ENCODE data around the gene PPP1R37.
"Not testable (repeated sequence)": the region's sequence is repeated elsewhere in the genome, so short reads cannot be mapped to it uniquely, and the experiment has no call there.

PPP1R37 gene

DNA sequence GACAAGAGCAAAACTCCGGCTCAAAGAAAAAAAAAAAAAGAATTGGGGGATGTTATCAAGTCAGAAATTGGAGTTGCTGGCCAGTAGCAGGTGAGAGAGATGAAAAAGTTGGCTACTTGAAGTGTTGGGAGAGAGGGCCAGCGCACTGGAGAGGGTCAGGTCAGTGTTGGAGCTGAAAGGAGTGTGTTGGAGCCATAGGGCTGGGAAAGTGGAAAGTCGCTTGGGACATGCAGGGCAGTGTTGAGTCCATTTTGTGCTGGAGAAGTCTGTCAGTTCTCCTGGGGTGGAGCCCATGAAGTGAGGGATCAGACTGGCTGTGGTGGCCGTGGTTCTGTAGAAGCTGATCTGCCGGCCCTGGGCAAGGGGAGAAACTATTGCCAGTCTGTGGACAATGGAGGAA is 1.7 kb downstream of the PPP1R37 start:
- in situ Hi-C loops (cut with MboI; ENCODE audit: low sequenced_read_pairs): no loop called here

DNA sequence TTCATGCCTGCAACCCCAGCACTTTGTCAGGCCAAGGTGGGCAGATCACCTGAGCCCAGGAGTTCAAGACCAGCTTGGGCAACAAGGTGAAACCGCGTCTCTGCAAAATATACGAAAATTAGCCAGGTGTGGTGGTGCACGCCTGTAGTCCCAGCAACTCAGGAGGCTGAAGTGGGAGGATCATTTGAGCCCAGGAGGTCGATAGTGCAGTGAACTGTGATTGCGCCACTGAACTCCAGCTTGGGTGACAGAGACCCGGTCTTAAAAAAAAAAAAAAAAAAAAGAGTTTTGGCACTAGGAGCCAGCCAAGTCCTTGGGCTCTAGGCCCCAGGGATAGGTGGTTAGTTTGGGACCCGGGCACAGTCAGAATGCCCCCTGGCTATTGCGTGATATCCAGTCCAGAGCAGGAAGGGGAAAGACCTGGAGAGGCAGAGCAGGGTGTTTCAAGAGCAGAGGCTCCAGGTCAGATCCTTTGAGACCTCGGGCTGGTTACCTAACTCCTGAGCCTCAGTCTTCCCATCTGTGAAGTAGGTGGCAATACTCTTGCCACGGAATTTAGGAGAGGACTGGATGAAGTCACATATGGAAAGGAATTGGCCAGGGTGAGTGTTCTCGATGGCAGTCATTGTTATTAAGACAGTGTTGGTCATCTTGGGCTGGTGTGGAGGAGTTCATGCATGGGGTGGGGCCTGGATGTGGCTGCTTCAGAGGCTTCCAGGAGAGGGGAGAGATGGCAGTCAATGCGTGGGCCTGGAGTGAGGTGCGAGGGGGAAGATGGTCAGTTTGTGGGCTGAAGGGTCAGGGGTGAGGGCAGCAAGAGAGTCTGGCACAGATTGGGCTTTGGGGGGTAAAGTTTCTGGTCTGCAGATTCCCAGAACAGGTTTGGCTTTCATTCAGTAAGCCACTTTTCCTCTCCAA is 2.8 kb downstream of the PPP1R37 start:
- in situ Hi-C loops (cut with MboI; ENCODE audit: low sequenced_read_pairs): no loop called here

DNA sequence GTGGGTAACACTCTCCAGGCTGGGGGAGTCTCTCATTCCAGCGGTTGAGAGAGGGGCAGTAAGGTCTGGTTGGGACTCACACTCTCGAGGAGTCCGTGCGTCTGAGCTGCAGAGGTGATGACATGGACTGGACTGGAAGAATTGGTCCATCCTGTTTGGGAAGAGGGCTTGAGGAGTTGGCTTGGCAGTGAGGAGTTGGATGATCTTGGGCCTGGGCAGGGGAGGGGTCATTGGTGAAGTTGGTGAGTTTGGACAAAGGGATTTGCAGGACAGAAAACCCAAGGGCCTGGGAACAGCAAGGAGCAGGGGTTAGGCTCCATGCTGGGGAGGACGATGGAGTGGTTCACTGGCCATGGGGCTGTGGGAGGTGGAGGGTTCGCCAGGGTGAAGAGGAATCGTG is 3.7 kb downstream of the PPP1R37 start:
- in situ Hi-C loops (cut with MboI; ENCODE audit: low sequenced_read_pairs): no loop called here

DNA sequence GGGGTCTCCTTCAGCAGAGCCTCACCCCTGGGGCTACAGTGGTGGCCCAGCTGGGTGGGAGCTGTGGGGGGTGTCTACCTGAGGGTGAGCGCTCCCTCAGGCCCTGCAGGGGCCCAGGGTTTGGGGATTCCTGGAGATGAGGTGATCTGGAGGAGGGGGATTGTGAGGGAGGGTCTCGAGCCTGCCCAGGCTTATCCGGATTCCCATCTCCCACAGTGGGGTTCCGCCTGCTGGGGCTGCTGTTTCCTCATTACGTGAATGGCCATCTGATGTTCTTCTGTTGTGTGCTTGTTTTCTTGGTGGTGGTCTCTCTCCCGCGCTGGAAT is 4.4 kb downstream of the PPP1R37 start:
- in situ Hi-C loops (cut with MboI; ENCODE audit: low sequenced_read_pairs): no loop called here

DNA sequence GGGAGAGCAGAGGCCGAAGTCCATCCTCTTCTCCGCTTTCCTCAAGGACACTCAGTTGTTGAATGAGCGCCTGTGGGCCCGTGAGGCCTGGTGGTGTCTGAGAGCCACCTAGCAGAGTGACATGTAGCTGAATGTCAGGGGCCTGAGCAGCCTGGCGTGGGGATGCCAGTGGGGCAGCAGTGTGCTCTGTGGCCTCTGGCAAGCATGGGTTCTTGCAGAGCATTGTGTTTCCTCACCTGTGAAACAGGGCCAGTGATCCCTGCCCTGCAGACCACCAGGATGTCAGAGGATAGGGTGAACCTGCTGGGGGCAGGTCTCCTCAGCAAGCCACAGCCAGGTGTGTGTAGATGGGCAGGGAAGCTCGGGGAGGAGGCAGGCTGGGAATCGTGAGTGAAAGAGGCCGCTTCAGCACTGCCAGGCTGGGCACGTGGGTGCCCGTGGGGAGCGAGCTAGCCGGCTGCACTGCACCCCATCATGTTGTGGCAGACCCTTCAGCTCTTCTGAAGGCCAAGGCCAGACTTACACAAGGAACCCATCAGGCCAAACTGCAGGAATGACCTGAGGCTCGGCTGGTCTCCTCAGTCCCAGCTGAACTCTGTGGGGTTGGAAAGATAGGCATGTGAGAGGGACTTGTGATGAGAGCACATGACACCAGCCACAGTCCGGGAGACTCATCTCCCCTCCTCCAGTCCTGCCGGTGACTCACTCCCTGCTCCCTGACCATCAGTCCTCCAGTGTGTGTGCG is 5.0 kb downstream of the PPP1R37 start:
- in situ Hi-C loops (cut with MboI; ENCODE audit: low sequenced_read_pairs): no loop called here

DNA sequence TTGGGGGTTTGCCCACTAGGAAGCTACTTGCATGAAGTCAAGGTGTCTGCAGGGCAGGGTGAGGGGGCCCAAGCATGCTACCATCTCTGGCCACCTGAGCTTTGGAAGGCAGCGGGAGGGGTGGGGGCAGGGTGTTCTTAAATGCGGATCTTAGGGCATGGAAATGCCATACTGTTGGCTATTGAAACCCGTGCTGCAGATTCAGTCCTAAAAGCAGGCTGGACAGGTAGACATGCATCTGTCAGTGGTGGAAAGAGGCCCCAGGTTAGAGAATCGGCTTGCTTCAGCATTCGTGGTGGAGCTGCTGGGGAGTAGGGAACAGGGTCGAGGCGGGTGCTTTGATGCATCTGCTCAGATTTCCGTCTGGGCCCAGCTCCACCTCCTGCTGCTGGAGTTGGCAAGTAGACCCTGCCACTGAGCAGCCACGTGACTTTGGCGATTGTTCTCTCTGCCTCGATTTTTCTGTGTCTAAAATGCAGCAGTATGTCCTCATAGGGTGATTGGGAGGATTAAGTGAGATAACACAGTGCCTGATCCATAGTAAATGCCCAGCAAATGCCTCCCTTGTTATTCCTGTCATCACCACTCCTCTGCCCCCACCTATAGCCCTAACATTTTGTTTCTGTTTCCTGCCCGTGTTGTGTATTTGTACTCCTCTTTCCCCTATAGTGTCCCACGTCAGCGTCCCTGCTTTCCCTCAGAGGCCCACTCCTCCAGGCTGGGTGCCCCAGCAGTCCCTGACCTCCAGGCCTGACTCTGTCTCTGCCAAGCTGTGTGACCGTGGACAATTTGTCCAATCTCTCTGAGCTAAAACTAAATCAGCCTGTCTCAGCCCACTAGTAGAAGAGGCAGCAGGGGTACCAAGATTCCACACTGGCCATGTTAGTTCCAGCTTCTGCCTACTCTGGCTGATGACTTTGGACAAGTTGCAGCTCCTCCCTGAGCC is 5.8 kb downstream of the PPP1R37 start:
- in situ Hi-C loops (cut with MboI; ENCODE audit: low sequenced_read_pairs): no loop called here

DNA sequence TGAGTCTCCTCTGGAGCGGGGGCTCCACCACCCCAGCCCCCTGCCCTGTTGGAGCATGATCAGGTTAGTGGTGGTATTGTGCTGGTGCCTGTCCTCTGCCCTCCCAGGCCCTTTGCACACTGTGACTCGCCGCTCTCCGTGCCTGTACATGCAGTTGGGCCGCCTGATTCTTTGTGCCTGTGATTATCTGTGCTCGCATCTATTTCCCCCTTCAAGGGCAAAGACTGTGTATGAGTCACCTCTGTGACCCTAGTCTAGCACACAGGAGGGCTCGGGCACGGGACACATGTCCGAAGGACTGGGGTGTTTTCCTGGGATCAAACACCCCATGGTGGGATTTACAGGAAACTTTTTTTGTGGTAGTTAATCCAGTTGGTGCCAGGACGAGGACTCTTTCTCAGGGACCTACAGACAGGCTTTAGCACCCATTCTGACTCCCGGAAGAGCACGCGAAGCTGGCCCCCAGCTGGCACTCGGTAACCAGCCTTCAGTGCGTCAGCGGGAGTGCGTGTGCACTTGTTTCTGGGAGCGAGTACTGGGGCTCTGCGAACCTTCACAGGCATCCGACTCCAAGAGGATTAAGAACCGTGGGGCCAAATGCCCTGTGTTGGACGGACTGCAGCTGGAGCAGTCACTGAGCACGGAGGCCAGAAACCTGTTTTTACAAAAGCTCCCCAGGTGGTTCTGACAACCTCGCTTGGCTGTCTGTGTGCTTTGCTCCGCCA is 6.7 kb downstream of the PPP1R37 start:
- in situ Hi-C loops (cut with MboI; ENCODE audit: low sequenced_read_pairs): no loop called here

DNA sequence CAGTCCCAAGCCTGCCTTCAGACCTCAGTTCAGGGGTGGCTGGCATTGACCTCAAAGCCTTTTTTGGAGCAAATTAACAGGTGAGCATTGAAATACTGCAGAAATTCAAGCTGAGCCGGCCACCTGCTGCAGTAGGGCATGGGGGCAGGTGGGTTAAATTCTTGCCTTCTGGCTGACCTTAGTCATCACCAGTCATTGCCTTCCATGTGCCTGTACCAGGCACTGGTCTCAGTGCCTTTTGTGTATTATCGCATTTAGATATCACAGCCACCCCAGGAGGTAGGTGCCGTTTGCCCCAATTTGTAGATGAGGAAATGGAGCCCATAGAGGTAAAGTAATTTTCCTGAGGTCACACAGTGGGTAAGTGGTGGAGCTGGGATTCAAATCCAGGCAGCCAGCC is 7.2 kb downstream of the PPP1R37 start:
- in situ Hi-C loops (cut with MboI; ENCODE audit: low sequenced_read_pairs): no loop called here

DNA sequence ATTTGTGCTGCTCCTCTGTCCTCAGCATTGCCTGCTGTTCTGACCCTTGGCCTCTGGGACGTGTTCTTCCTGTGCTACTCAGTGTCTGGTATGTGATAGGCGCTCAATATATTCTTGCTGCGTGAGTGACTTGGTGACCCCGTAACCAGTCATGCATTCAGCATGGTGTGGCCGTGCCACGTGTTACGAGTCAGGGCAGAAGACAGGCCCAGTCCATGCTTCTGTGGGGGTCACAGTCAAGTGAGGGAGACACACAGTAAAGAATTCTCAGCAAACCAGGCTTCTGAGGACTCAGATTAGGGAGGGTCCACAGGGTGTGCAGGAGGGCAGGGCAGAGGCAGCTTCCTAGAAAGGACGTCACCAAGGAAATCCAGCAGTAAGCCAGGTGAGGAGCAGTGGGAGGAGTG is 7.9 kb downstream of the PPP1R37 start:
- in situ Hi-C loops (cut with MboI; ENCODE audit: low sequenced_read_pairs): no loop called here

DNA sequence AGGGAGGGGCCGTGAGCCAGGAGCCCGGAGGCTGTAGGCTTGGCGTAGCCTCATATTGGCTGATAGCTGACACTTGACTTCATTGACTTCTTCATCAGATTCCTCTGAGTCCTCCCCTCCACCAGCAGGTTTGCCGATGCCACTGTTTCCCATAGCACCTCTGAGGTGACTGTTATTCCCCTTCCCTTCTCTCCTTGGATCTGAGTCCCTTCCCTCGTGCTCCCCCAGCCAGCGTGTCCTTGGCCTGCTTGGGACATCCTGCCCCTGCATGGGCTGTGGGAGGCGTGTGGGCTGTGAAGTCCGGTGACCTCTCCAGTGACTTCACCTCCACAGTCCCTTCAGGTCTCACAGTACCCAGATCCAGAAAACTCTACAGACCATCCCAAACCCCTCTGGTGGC is 8.8 kb downstream of the PPP1R37 start:
- in situ Hi-C loops (cut with MboI; ENCODE audit: low sequenced_read_pairs): no loop called here

DNA sequence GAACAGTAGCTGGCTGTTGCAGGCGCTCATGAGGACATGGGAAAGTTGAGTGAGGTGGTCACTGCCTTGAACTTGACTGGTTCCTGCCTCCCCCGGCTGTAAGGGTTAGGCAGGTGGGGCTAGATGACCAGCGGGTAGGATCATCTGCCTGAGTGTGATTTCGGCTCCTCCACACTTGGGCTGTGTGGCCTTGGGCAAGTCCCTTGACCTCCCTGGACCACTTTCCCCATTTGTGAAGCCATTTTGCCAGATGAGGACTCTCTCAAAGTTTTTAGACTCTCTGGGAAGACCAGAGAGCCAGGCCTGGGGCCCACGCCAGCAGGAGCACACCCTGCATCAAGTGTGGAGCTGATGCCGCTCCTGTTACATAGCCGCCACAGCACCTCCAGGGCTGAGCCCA is 9.5 kb downstream of the PPP1R37 start:
- in situ Hi-C loops (cut with MboI; ENCODE audit: low sequenced_read_pairs): no loop called here

DNA sequence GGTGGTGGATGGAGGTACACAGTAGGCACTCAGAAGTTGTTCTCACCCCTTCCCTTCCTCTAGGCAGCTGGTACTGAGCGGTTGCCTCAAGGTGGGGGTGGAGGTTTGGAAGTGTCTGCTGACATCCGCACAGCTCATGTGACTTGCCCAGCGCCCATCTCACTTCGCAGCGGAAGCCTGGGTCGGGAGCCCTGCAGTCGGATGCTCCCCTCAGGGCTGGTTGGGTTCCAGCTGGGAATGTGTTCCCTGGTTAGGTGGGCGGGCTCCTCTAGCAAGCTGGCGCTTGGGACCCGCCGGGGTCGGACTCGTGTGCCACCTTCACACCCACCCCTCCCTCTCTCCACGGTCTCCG is 10.2 kb downstream of the PPP1R37 start:
- in situ Hi-C loops (cut with MboI; ENCODE audit: low sequenced_read_pairs): no loop called here

DNA sequence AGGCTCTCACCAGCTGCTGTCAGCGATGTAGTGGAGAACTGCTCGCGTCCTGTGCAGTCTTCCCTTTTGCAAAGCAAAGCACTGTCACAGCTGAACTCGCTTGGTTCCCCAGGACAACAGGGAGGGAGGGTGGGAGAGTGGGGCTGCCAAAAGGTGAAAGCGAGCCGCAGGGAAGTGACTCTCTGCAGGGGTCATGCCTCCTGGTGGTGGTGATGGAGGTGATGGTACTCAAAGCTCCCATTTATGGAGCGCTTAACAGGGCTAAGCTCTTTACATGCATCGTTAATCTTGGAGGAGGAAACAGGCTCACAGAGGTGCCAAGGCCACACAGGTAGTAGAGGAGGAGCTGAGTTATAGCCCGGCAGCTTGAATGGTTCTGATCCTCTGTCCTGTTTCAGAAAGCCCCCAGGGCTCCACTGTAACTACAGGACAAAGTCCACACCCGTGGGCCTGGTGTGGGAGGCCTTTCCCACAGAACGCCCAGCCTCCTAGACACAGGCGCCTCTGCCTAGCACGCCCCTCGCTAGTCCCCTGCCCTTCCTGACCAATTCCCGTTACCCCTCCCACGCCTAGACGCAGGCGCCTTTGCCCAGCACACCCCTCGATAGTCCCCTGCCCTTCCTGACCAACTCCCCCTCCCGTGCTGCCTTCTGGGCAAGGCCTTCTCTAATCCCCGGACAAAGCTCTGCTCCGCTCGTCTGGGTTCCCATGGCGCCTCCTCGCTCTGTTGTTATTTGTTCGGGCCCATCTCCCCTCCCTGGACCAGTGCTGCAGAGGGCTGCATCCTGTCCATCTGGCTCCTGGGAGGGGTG is 10.7 kb downstream of the PPP1R37 start:
- in situ Hi-C loops (cut with MboI; ENCODE audit: low sequenced_read_pairs): no loop called here

DNA sequence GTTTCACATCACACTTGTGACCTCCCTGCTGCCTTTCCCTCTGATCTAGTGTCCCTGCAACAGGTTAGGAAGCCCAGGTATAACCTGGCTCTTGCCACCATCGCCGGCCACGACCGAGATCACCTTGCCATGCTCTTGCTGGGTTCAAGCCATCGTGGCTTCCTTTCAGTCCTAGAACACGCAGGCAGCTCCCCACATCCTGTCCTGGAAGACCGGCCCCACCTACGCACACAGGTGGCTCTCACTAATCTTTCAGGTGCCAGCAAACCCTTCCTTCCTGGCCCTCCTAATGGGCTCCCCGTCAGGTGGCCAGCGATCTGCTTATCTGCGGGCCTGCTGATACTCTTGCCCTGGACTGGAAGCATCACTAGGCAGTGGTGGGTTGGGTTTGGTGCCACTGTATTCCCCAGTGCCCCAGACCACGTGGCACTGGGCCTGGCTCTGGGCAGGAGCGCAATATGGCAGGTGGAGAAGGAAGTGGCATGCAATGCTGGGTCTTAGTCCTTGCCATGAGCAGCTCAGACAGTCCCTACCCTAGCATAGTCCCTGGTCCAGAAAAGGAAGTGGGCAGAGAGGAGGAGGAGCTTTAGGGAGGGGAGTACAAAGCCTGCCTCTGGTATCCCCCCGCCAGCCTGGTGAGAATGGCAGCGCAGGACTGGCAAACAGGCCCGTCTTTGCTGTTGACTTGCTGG is 11.8 kb downstream of the PPP1R37 start:
- in situ Hi-C loops (cut with MboI; ENCODE audit: low sequenced_read_pairs): no loop called here

DNA sequence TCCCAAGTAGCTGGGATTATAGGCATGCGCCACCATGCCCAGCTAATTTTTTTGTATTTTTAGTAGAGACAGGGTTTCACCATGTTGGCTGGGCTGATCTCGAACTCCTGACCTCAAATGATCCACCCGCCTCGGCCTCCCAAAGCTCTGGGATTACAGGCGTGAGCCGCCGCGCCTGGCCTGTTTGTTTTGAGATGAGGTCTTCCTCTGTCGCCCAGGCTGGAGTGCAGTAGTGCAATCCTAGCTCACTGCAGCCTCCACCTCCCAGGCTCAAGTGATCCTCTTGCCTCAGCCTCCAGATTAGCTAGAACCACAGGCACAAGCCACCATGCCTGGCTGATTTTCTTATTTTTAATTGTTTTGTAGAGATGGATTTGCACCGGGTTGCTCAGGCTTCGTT is 13.4 kb downstream of the PPP1R37 start:
- in situ Hi-C loops (cut with MboI; ENCODE audit: low sequenced_read_pairs): not testable (repeated sequence)

DNA sequence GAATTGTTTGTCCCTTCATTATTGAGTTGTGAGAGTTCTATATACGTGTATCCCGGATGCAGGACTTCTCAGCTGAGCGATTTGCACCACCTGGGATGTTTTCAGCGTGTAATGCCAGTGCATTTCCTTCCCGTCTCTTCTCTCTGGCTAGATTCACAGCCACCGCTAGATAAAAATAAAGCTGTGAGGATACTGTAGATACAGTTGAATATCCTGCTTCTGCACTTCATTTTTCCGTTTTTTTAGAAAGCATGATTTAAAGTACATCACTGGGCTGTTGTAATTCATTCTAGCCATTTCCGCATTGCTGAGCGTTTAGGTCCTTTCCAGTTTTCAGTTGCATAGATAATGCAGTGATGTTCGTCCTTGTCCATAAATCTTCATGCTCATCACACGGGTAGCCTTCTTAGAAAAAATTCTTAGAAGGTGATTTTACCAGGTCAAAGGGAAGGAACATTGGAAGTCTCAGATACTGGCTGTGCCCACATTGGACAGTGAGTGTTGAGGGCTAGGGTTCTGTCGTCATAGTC is 14.7 kb downstream of the PPP1R37 start:
- in situ Hi-C loops (cut with MboI; ENCODE audit: low sequenced_read_pairs): no loop called here

DNA sequence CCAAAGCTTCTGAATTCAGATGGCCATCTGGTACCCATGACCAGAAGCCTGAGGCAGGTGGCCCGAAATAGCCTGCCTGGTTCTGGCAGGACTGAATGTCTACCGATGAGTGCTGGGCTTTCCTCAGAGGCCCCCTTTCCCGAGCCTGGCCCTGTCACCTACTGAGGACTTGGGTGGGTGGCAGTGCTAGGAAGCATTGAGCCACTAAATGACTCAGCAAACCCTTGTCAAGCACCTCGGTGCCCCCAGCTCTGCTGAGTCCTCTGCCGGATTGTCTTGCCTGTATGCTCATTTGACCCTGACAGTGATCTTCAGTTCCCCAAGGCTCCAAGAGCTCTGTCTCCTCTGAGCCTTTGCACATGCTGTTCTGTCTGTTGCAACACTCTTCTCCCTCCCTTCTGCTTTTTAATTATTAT is 17.9 kb downstream of the PPP1R37 start:
- in situ Hi-C loops (cut with MboI; ENCODE audit: low sequenced_read_pairs): no loop called here

DNA sequence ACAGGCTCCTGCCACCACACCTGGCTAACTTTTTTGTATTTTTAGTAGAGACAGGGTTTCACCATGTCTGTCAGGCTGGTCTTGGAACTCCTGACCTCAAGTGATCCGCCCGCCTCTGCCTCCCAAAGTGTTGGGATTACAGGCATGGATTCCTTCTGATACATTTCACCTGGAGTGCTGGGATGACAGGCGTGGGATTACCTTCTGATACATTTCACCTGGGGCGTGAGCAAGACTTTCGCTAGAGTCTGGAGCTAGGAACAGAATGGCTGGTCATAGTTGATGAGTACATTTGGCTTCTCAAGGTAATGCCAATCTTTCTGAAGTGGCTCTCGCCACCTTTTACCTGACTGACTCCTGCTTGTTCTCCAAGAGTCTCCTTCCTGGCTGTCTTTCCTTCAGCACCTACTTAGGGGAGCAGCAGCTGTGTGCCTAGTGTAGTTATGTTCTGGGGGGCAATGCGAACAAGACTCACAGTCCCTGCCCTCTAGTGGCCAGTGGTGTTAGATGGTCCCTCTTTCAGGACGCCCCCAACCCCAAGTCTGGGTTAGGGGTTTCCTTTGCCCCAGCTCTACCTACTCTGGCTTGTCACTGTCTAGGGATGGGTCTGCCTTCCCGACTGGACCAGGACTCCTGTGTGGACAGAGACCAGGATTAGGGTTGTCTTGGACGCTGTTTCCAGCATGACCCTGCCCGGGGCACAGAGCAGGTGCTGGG is 19.3 kb downstream of the PPP1R37 start:
- in situ Hi-C loops (cut with MboI; ENCODE audit: low sequenced_read_pairs): no loop called here
